ENCODE results near the gene GMEB2. TPM values are rescaled to one million over a fixed set of nuclear protein-coding genes. Genes with fewer than 3 reads are reported as not detected.

GMEB2 gene
- total and polyA plus RNA-seq, 2 donors (not counting 1 experiment from before 2014, with no cell fraction given) = 6.3 to 10.9 TPM

DNA sequence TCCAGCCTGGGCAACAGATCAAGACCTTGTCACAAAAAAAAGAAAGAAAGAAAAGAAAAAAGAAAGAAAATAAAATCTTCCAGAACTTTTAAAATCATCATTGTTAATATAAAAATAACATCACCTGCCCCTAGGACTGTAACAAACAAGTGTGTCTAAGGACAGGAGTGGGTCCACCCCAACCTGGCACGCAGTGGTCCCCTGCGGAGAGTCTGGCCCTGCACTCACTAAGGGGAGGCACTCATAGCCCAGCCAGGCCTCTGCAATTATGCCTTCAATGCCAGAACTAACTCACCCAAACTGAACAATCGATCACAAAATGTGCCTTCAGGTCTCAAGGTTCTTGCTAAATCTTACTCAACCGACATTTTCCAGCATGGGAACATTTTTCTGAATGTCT, 4.8 kb downstream of the GMEB2 start:
- Histone ChIP-seq H4K20me1 (ENCODE audit: control insufficient read depth, extremely low read depth, insufficient read depth, low read length) (no peaks in the 10 kb centered on the region), H3K9ac (ENCODE audit: insufficient read depth, low read length) (no peak overlapping the region), H3K36me3 (ENCODE audit: control insufficient read depth, insufficient read depth, low read length) (peaks cover 5% of the 10 kb centered on the region), H3K9me3 (ENCODE audit: control insufficient read depth, insufficient read depth, low read depth, low read length) (no peaks in the 10 kb centered on the region), H3K4me2 (ENCODE audit: extremely low read depth, insufficient read depth, low read length) (no peak overlapping the region), H3K4me1 (ENCODE audit: control insufficient read depth, extremely low read depth, insufficient read depth, low read length) (no peaks in the 10 kb centered on the region), H3K27ac (ENCODE audit: insufficient read depth, low read length) (no peak overlapping the region), H3K27me3 (ENCODE audit: control insufficient read depth, insufficient read depth, low read length) (no peaks in the 10 kb centered on the region), H3K79me2 (ENCODE audit: control insufficient read depth, insufficient read depth, low read length) (peaks cover 51% of the 10 kb centered on the region), H2AFZ (ENCODE audit: low read length) (no peak overlapping the region), H3K4me3 (replicated peaks in 1 of 4; ENCODE audit: control extremely low read depth in 1 of 4, insufficient read depth in 1 of 4, low read depth in 3 of 4, low read length in 4 of 4) (no peak overlapping the region)
- no peak for DNase-seq (ENCODE audit: low read depth in 2 of 2)
- TF ChIP-seq, protein P1, sequence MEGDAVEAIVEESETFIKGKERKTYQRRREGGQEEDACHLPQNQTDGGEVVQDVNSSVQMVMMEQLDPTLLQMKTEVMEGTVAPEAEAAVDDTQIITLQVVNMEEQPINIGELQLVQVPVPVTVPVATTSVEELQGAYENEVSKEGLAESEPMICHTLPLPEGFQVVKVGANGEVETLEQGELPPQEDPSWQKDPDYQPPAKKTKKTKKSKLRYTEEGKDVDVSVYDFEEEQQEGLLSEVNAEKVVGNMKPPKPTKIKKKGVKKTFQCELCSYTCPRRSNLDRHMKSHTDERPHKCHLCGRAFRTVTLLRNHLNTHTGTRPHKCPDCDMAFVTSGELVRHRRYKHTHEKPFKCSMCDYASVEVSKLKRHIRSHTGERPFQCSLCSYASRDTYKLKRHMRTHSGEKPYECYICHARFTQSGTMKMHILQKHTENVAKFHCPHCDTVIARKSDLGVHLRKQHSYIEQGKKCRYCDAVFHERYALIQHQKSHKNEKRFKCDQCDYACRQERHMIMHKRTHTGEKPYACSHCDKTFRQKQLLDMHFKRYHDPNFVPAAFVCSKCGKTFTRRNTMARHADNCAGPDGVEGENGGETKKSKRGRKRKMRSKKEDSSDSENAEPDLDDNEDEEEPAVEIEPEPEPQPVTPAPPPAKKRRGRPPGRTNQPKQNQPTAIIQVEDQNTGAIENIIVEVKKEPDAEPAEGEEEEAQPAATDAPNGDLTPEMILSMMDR (conservative IDR thresholded peaks at IDR 0.05 in 1 of 2, IDR thresholded peaks at IDR 0.05 in 1 of 2; ENCODE audit: low read depth in 1 of 2, low read length in 2 of 2) = no peak
- TF ChIP-seq EZH2 (IDR thresholded peaks at IDR 0.05; ENCODE audit: low read length, missing control alignments) = no peak

DNA sequence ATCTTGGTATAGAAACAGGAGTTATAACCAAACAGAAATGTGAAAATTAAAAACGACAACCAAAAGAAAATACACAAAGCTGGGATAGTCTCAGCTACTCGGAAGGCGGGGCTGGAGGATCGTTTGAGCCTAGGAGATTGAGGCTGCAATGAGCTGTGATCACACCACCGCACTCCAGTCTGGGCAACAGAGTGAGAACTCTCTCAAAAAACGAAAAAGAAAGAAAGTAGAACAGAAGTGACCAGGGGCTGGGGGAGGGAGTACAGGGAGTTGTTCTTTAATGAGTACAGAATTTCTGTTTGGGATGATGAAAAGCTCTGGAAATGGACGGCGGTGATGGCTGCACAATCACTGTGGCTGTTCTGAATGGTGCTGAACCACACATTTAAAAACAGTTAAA, 5.9 kb downstream of the GMEB2 start:
- Histone ChIP-seq H3K4me2 (ENCODE audit: extremely low read depth, insufficient read depth, low read length) (no peak overlapping the region), H3K36me3 (ENCODE audit: control insufficient read depth, insufficient read depth, low read length) (peaks cover 5% of the 10 kb centered on the region), H3K27me3 (ENCODE audit: control insufficient read depth, insufficient read depth, low read length) (no peaks in the 10 kb centered on the region), H3K9ac (ENCODE audit: insufficient read depth, low read length) (no peak overlapping the region), H3K27ac (ENCODE audit: insufficient read depth, low read length) (no peak overlapping the region), H3K4me3 (replicated peaks in 1 of 4; ENCODE audit: control extremely low read depth in 1 of 4, insufficient read depth in 1 of 4, low read depth in 3 of 4, low read length in 4 of 4) (no peak overlapping the region), H4K20me1 (ENCODE audit: control insufficient read depth, extremely low read depth, insufficient read depth, low read length) (no peaks in the 10 kb centered on the region), H3K9me3 (ENCODE audit: control insufficient read depth, insufficient read depth, low read depth, low read length) (no peaks in the 10 kb centered on the region), H3K79me2 (ENCODE audit: control insufficient read depth, insufficient read depth, low read length) (peaks cover 47% of the 10 kb centered on the region), H3K4me1 (ENCODE audit: control insufficient read depth, extremely low read depth, insufficient read depth, low read length) (no peaks in the 10 kb centered on the region), H2AFZ (ENCODE audit: low read length) (no peak overlapping the region)
- no peak for TF ChIP-seq EZH2 (IDR thresholded peaks at IDR 0.05; ENCODE audit: low read length, missing control alignments)
- TF ChIP-seq, protein P1 (conservative IDR thresholded peaks at IDR 0.05 in 1 of 2, IDR thresholded peaks at IDR 0.05 in 1 of 2; ENCODE audit: low read depth in 1 of 2, low read length in 2 of 2) = no peak
- DNase-seq (ENCODE audit: low read depth in 2 of 2) = no peak

DNA sequence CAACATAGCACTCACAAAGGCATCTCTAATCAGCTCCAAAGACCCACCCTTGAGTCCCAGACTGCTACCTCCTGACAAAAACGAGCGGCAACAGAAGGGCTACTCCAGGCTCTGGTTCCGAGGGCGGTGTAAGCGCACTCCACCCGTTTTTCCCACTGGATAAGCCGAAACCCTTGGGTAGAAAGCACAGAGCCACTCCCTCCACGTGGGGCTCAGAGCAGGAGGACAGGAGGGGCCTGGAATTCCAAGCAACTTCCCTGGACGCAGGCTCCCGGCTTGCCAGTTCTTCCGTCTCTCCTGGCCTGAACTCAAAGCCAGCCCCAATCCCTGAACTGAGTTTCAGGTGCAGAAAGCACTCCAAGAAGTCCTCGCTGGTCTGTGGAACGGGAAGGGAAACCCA, 7.4 kb downstream of the GMEB2 start:
- H2AFZ ChIP-seq (ENCODE audit: low read length) = no peak overlapping the region
- DNase-seq (ENCODE audit: low read depth in 2 of 2) = no peak
- H3K9me3 ChIP-seq (ENCODE audit: control insufficient read depth, insufficient read depth, low read depth, low read length) = no peaks in the 10 kb centered on the region
- no peak overlapping the region for H3K4me3 ChIP-seq (replicated peaks in 1 of 4; ENCODE audit: control extremely low read depth in 1 of 4, insufficient read depth in 1 of 4, low read depth in 3 of 4, low read length in 4 of 4)
- H3K36me3 ChIP-seq (ENCODE audit: control insufficient read depth, insufficient read depth, low read length) = peaks cover 7% of the 10 kb centered on the region
- no peak overlapping the region for H3K4me2 ChIP-seq (ENCODE audit: extremely low read depth, insufficient read depth, low read length)
- H3K27ac ChIP-seq (ENCODE audit: insufficient read depth, low read length) = no peak overlapping the region
- peaks cover 36% of the 10 kb centered on the region for H3K79me2 ChIP-seq (ENCODE audit: control insufficient read depth, insufficient read depth, low read length)
- no peaks in the 10 kb centered on the region for H4K20me1 ChIP-seq (ENCODE audit: control insufficient read depth, extremely low read depth, insufficient read depth, low read length)
- TF ChIP-seq, protein P1 (conservative IDR thresholded peaks at IDR 0.05 in 1 of 2, IDR thresholded peaks at IDR 0.05 in 1 of 2; ENCODE audit: low read depth in 1 of 2, low read length in 2 of 2) = no peak
- no peak for TF ChIP-seq EZH2 (IDR thresholded peaks at IDR 0.05; ENCODE audit: low read length, missing control alignments)
- H3K27me3 ChIP-seq (ENCODE audit: control insufficient read depth, insufficient read depth, low read length) = no peaks in the 10 kb centered on the region
- no peak overlapping the region for H3K9ac ChIP-seq (ENCODE audit: insufficient read depth, low read length)
- H3K4me1 ChIP-seq (ENCODE audit: control insufficient read depth, extremely low read depth, insufficient read depth, low read length) = no peaks in the 10 kb centered on the region
